GM18858 (cell line): ENCODE results near the gene PTCH1.

ENCODE experiments used
- ATAC-seq: cut with Tn5 transposase; IDR thresholded peaks from one replicate; pipeline ENCODE4 v1.9.1; 2021; ENCODE audit not compliant: unreplicated experiment

PTCH1 gene

DNA sequence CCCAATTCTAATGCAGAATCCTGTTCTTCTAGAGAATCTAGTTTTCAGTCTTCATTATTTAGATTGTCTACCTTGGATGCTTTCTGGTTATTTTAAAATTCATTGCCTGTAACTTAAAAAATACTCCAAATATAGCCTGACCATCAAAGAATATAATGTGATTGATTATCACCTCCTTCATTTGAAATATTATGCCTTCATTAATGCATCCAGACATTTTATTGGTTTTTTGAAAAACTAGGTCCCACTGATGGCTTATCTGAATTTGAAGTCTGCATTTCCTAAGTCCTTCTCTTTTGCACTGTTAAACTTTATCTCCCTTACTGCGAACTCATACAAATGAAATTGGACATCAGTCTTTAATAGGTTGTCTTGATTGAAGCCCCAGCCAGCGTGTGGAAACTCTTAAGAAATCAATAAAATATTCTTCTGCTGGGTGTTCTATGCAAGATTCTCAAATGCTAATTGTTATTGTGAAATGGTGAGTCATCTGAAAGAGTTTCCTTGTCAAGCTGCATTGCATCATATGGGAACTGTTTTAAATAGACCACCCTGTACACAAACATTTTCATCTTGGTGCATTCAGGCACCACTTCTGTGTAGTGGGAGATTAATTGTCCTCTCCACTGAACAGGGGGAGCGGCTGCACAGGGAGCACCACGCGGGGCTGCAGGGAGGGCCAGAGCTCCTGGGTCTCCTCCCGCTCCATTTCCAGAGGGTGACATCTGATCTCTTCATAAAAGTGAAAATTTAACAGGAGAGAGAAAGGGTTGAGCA is 106.9 kb downstream of the PTCH1 start:
- ATAC-seq: no peak

DNA sequence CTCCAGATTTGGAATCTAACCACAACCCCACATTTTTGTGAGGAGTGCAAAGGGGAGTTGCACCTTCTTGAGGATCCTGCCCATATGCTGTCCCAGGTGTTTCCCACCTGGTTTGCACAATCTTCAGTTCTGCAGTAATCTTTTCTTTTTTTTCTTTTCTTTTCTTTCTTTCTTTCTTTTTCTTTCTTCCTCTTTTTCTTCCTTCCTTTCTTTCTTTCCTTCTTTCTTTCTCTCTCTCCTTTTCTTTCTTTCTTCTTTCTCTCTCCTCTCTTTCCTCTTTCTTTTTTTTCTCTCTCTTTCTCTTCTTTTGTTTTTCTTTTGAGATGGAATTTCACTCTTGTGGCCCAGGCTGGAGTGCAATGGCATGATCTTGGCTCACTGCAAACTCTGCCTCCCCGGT is 109.2 kb downstream of the PTCH1 start:
- no peak for ATAC-seq

- no peak for ATAC-seq
Measured at GRCh38 chr9:95406121-95406520, 110.7 kb downstream of the PTCH1 start.

- ATAC-seq: no peak
Measured at GRCh38 chr9:95399261-95399660, 117.5 kb downstream of the PTCH1 start.
